Activated T-helper 2 cell treated with anti-CD3 and anti-CD28 coated beads, Interferon-gamma antibody, Interleukin-2, Interleukin-4, amounts not matched to agents 10 μg/mL and 5 μg/mL and 100 μg/mL, durations not matched to agents 14 hours and 24 hours and 36 hours (primary cell): ENCODE measurements around the gene MIP. TPM values are rescaled to one million over a fixed set of nuclear protein-coding genes. Genes with fewer than 3 reads are reported as not detected.

Experiments used
- DNase-seq: peaks from one replicate; pipeline ENCODE4 v3.0.0; 2021; ENCODE audit warnings: low spot score
- H3K27ac Mint-ChIP-seq: one replicate; pipeline ENCODE4 v1.8.0; 2021; ENCODE audit warnings: mixed read lengths
- H3K27me3 Mint-ChIP-seq: one replicate; pipeline ENCODE4 v1.8.0; 2021; ENCODE audit warnings: low read depth, mixed read lengths
- H3K36me3 Mint-ChIP-seq: one replicate; pipeline ENCODE4 v1.8.0; 2021; ENCODE audit warnings: low read depth, mixed read lengths
- H3K4me1 Mint-ChIP-seq: one replicate; pipeline ENCODE4 v1.8.0; 2021; ENCODE audit warnings: low read depth, mixed read lengths
- H3K4me3 Mint-ChIP-seq: one replicate; pipeline ENCODE4 v1.8.0; 2021; ENCODE audit warnings: low read depth, mild to moderate bottlenecking, moderate library complexity, mixed read lengths
- H3K9me3 Mint-ChIP-seq: one replicate; pipeline ENCODE4 v1.8.0; 2021; ENCODE audit warnings: mixed read lengths
- intact Hi-C: fragments of 100-400 bp; cut with micrococcal nuclease; formaldehyde crosslinking; loops from one replicate; pipeline ENCODE4 v1.15.1; 2023
- total RNA-seq: library from RNA; stranded (reverse); gene quantifications from 2 replicates; pipeline ENCODE4 v1.2.3, GENCODE V29; 2022

The MIP gene
- total RNA-seq, 1 donor from 2014 or later: not detected

DNA sequence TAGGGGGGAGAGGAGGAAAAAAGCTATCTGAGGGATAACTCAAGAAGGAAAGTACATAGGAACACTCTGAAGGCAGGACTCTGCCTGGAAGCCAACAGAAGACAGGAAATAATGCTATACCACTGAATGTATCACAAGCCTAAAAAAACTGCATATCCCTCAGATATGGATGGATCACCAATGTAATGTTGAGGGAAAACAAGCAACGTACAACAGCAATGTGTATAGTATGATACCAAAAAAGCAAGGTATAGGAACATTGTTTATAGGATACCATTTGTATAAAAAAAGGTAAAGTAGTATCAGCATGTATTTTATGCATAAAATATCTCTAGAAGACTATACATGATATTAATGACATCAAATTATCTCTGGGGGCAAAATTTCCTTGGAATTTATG is 30.1 kb upstream of the MIP start:
- Mint-ChIP-seq H3K4me1 (peaks cover 17% of the 10 kb centered on the region), H3K36me3 (peaks cover 4% of the 10 kb centered on the region), H3K27ac (no peak overlapping the region), H3K9me3 (no peaks in the 10 kb centered on the region), H3K27me3 (peaks cover 22% of the 10 kb centered on the region), H3K4me3 (no peak overlapping the region)
- DNase-seq: no peak
- intact Hi-C loops: no loop called here

DNA sequence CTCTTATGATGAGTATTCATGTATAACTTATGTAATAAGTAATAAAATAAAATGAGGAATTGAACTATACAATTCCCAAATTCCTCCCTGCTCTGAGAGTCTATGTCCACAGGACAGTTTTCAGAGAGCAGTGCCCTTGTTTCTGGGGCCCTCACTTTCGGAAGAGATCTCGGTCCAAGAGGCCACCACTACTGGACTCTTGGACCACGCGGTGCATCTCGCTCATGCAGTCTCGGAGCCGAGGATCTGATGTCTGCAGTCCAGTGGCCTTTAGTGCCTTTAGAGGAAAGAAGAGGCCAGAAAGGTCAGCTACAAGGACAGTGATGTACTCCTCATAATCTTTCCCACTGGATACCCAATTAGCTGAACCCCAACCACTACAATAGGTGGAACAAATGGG is 25.2 kb upstream of the MIP start:
- intact Hi-C loops: no loop called here
- no peak overlapping the region for H3K4me3 Mint-ChIP-seq

GRCh38 chr12:56477521-56478225 is 23.2 kb upstream of the MIP start:
- Mint-ChIP-seq H3K27ac (no peak overlapping the region), H3K36me3 (peaks cover 9% of the 10 kb centered on the region)

More for the DNA sequence above, 25.2 kb upstream of the MIP start:
- H3K27ac Mint-ChIP-seq: no peak overlapping the region
- no peaks in the 10 kb centered on the region for H3K36me3 Mint-ChIP-seq
- H3K9me3 Mint-ChIP-seq: no peaks in the 10 kb centered on the region
- H3K27me3 Mint-ChIP-seq: no peaks in the 10 kb centered on the region
- DNase-seq: no peak
- H3K4me1 Mint-ChIP-seq: peaks cover 7% of the 10 kb centered on the region

GRCh38 chr12:56476972-56477432 is 22.5 kb upstream of the MIP start:
- peaks cover 10% of the 10 kb centered on the region for H3K4me1 Mint-ChIP-seq
- no peak overlapping the region for H3K27ac Mint-ChIP-seq
- intact Hi-C loops: no loop called here
- peaks cover 11% of the 10 kb centered on the region for H3K36me3 Mint-ChIP-seq
- H3K9me3 Mint-ChIP-seq: no peaks in the 10 kb centered on the region
- no peak overlapping the region for H3K4me3 Mint-ChIP-seq
- no peaks in the 10 kb centered on the region for H3K27me3 Mint-ChIP-seq
- no peak for DNase-seq

More at GRCh38 chr12:56477521-56478225, 23.2 kb upstream of the MIP start:
- no peak overlapping the region for H3K4me3 Mint-ChIP-seq
- no peaks in the 10 kb centered on the region for H3K27me3 Mint-ChIP-seq
- no peak for DNase-seq
- H3K9me3 Mint-ChIP-seq: no peaks in the 10 kb centered on the region
- peaks cover 10% of the 10 kb centered on the region for H3K4me1 Mint-ChIP-seq
- intact Hi-C loops: no loop called here

DNA sequence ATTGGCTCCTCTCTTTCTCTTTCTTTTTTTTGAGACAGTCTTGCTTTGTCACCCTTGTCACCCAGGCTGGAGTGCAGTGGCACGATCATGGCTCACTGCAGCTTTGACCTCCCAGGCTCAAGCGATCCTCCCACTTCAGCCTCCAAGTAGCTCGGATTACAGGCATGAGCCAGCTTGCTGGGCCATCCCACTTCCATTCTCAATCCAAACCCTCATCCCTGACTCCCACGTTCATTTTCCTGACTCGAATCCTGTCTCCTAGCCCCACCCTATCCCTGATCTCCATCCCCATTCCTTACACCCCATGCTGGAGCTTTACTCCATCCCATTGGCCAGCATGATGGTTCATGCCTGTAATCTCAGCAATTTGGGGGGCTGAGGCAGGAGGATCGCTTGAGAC is 21.7 kb upstream of the MIP start:
- no peak overlapping the region for H3K4me3 Mint-ChIP-seq
- no peaks in the 10 kb centered on the region for H3K9me3 Mint-ChIP-seq
- DNase-seq: no peak
- intact Hi-C loops: no loop called here
- peaks cover 14% of the 10 kb centered on the region for H3K4me1 Mint-ChIP-seq
- no peaks in the 10 kb centered on the region for H3K27me3 Mint-ChIP-seq
- peaks cover 19% of the 10 kb centered on the region for H3K36me3 Mint-ChIP-seq
- H3K27ac Mint-ChIP-seq: no peak overlapping the region

DNA sequence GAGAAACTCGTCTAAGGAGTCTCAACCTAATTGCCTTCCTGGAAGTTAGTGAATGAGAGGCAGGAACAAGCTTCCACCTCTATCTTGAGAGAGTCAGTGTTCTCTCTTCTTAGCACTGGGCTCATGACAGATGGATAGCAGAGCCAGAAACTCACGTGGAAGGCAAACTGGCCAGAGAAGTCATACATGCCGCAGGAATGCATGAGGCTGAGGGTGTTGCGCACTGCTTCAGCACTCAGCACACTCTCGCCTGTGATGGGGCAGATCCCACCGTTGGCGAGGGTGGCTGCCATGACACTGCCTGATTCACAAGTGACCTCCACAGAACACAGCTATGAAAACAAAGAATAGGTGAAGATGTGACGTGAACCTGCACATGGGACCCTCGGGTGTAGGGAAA is 19.9 kb upstream of the MIP start:
- H3K9me3 Mint-ChIP-seq: no peaks in the 10 kb centered on the region
- intact Hi-C loops: no loop called here

DNA sequence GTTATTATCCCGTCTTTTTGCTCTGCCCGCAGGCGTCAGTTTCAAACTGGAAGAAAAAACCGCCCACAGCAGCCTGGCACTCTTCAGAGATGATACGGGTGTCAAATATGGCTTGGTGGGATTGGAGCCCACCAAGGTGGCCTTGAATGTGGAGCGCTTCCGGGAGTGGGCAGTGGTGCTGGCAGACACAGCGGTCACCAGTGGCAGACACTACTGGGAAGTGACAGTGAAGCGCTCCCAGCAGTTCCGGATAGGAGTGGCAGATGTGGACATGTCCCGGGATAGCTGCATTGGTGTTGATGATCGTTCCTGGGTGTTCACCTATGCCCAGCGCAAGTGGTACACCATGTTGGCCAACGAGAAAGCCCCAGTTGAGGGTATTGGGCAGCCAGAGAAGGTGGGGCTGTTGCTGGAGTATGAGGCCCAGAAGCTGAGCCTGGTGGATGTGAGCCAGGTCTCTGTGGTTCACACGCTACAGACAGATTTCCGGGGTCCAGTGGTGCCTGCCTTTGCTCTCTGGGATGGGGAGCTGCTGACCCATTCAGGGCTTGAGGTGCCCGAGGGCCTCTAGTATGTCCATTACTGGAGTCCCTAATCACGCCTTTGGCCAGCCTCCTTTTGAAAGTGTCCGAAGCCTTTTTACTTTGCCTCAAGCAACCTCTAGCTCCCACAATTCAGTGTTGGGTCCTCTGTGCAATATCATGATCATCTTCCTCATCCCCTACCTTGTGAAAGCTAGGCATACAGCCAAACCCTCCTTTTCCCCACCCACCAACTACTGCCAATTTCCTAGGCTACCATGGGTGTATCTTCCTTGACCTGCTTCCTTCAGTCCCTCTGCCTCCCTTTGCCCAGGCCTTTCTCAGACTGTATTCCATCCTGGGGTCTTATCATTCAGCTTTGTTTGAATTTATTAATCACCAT is 14.8 kb upstream of the MIP start:
- Mint-ChIP-seq H3K36me3 (peaks cover 39% of the 10 kb centered on the region), H3K27me3 (no peaks in the 10 kb centered on the region), H3K4me3 (peak overlapping the region; percentile 98), H3K4me1 (peaks cover 19% of the 10 kb centered on the region), H3K9me3 (no peaks in the 10 kb centered on the region), H3K27ac (peak overlapping the region; percentile 98)
- intact Hi-C loops: loop anchor here (2.0 kb wide), 2 partner anchors 130 to 350 kb away; partner anchors contain the start of genes IL23A and ZC3H10
- DNase-seq: no peak

More for the DNA sequence above, 19.9 kb upstream of the MIP start:
- no peak overlapping the region for H3K27ac Mint-ChIP-seq
- no peak for DNase-seq
- no peaks in the 10 kb centered on the region for H3K27me3 Mint-ChIP-seq
- H3K36me3 Mint-ChIP-seq: peaks cover 32% of the 10 kb centered on the region
- peaks cover 18% of the 10 kb centered on the region for H3K4me1 Mint-ChIP-seq
- H3K4me3 Mint-ChIP-seq: no peak overlapping the region

GRCh38 chr12:56468216-56469006 is 14.0 kb upstream of the MIP start, which contains the start of gene SPRYD4:
Gene SPRYD4, plus strand, starts transcription at chr12:56468578. Its CDS starts 14 bp downstream, at chr12:56468592.
- H3K36me3 Mint-ChIP-seq: peaks cover 34% of the 10 kb centered on the region

GRCh38 chr12:56462565-56462964 is 8.1 kb upstream of the MIP start:
- H3K36me3 Mint-ChIP-seq: no peaks in the 10 kb centered on the region
- H3K27ac Mint-ChIP-seq: no peak overlapping the region
- intact Hi-C loops: loop anchor here (5.0 kb wide), 1 partner anchor 100 kb away; the partner anchor contains the start of genes APOF and STAT2
- peaks cover 3% of the 10 kb centered on the region for H3K4me1 Mint-ChIP-seq
- H3K9me3 Mint-ChIP-seq: no peaks in the 10 kb centered on the region
- no peaks in the 10 kb centered on the region for H3K27me3 Mint-ChIP-seq
- no peak for DNase-seq
- H3K4me3 Mint-ChIP-seq: no peak overlapping the region

More at GRCh38 chr12:56468216-56469006, 14.0 kb upstream of the MIP start, which contains the start of gene SPRYD4:
- Mint-ChIP-seq H3K9me3 (no peaks in the 10 kb centered on the region), H3K4me3 (peak within 1 kb of the TSS; percentile 98), H3K27ac (peak within 1 kb of the TSS; percentile 98), H3K27me3 (no peaks in the 10 kb centered on the region), H3K4me1 (peaks cover 18% of the 10 kb centered on the region)
- DNase-seq: peak; percentile 93
- intact Hi-C loops: loop anchor here (1.0 to 2.0 kb wide), 6 partner anchors 19 to 350 kb away; partner anchors contain the start of genes CS, IL23A, TIMELESS and ZC3H10

DNA sequence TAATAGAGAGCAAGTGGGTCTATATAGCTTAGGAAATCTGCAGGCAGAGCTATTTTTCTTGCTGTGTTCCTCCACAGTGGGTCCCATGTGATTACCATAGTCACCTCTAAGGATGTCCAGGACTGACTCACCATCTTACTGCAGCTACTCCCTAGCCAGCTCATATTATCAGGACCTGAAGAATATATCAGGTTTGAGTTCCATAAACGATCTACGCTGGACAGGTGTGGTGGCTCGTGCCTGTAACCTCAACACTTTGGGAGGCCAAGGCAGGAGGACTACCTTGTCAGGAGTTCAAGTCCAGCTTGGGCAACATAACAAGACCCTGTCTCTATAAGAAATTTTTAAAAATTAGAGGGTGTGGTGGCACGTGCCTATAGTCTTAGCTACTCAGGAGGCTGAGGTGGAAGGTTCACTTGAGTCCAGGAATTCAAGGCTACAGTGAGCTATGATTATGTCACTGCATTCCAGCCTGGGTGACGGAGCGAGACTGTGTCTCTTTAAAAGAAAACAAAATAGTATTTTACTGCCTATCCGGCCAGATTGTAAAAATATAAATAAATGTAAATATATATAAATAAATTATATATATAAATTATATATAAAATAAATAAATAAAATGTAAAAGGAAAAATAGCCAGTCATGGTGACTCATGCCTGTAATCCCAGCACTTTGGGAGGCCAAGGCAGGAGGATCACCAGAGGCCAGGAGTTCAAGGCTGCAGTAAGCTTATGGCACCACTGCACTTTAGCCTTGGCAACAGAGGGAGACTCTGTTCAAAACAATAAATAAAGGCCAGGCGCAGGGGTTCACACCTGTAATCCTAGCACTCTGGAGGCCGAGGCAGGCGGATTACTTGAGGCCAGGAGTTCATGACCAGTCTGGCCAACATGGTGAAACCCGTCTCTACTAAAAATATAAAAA is 7.0 kb upstream of the MIP start:
- no peak for DNase-seq
- Mint-ChIP-seq H3K36me3 (no peaks in the 10 kb centered on the region), H3K9me3 (no peaks in the 10 kb centered on the region), H3K4me3 (no peak overlapping the region), H3K4me1 (no peaks in the 10 kb centered on the region), H3K27ac (no peak overlapping the region), H3K27me3 (no peaks in the 10 kb centered on the region)
- intact Hi-C loops: loop anchor here (5.0 kb wide), 1 partner anchor 99 kb away; the partner anchor contains the start of genes APOF and STAT2

DNA sequence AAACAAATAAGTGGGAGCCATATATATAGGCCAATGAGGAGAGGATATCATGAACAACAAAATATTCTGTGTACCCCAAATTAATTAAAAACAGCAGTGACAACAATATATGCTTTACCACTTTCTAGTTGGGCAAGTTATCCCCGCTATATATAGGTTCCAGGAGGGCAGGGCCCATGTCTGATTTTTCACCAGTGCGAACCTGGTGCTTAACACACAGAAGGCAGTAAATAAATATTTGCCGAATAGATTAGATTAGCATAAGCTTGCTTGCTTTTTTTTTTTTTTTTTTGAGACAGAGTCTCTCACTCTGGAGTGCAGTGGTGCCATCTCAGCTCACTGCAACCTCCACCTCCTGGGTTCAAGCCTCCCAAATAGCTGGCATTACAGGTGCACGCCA is 3.4 kb upstream of the MIP start:
- no peak for DNase-seq
- H3K4me3 Mint-ChIP-seq: no peak overlapping the region
- H3K27ac Mint-ChIP-seq: no peak overlapping the region
- no peaks in the 10 kb centered on the region for H3K27me3 Mint-ChIP-seq
- no peaks in the 10 kb centered on the region for H3K36me3 Mint-ChIP-seq
- intact Hi-C loops: no loop called here
- no peaks in the 10 kb centered on the region for H3K4me1 Mint-ChIP-seq
- H3K9me3 Mint-ChIP-seq: no peaks in the 10 kb centered on the region
